OCI-LY7 (cell line): ENCODE data around the gene CYTIP. TPM values are rescaled to one million over a fixed set of nuclear protein-coding genes. Genes with fewer than 3 reads are reported as not detected.

Experiments
- BruUV-seq: library from RNA; stranded (reverse); fragments of 400-500 nt; replicated peaks from 2 replicates; lab custom pipeline; 2021; lab: Mats Ljungman, UMichigan
- CTCF ChIA-PET: fragments of 300-600 bp; sonication (Branson Sonifier 250); formaldehyde crosslinking; loops from one replicate; lab custom pipeline; 2022; ENCODE audit warnings: antibody characterized with exemption; ENCODE audit not compliant: unreplicated experiment; lab: Charles Lee
- POLR2A ChIA-PET: fragments of 300-600 bp; sonication (Branson Sonifier 250); formaldehyde crosslinking; loops from one replicate; lab custom pipeline; 2022; ENCODE audit warnings: antibody characterized with exemption; lab: Charles Lee
- DNase-seq: peaks from one replicate; pipeline ENCODE4 v3.0.0-alpha.2; 2015; ENCODE audit warnings: low spot score
- H2AFZ ChIP-seq: fragments of 200-600 bp; sonication (generic), shearing (Covaris generic); 2 replicates; pipeline ENCODE4 v1.6.1; 2014; ENCODE audit warnings: mild to moderate bottlenecking, antibody characterized with exemption, low read length, moderate library complexity
- H3K27ac ChIP-seq: fragments of 200-600 bp; sonication (generic); 2 replicates; pipeline ENCODE4 v1.5.1; 2014; ENCODE audit warnings: mixed run types, low read depth, mild to moderate bottlenecking, moderate library complexity, low read length, inconsistent platforms; ENCODE audit not compliant: poor library complexity, severe bottlenecking
- H3K36me3 ChIP-seq: fragments of 200-600 bp; sonication (generic); 2 replicates; pipeline ENCODE4 v1.6.1; 2014; ENCODE audit warnings: mild to moderate bottlenecking, antibody characterized with exemption, low read length, moderate library complexity, mixed read lengths; ENCODE audit not compliant: insufficient read depth
- H3K4me1 ChIP-seq: fragments of 200-600 bp; sonication (generic); 2 replicates; pipeline ENCODE4 v1.5.1; 2014; ENCODE audit warnings: mild to moderate bottlenecking, low read length; ENCODE audit not compliant: insufficient read depth, poor library complexity, severe bottlenecking
- H3K4me2 ChIP-seq: fragments of 200-600 bp; sonication (generic); 2 replicates; pipeline ENCODE4 v1.6.1; 2014; ENCODE audit warnings: mild to moderate bottlenecking, low read length
- H3K4me3 ChIP-seq: fragments of 200-600 bp; sonication (generic); 2 replicates; pipeline ENCODE4 v1.5.1; 2014; ENCODE audit warnings: mild to moderate bottlenecking, low read depth, low read length; ENCODE audit not compliant: poor library complexity, severe bottlenecking
- H3K79me2 ChIP-seq: fragments of 200-600 bp; sonication (generic); 2 replicates; pipeline ENCODE4 v1.6.1; 2016; ENCODE audit warnings: low read depth, mild to moderate bottlenecking, low read length, moderate library complexity, mixed read lengths; ENCODE audit not compliant: insufficient read depth
- H3K9me2 ChIP-seq: fragments of 200-600 bp; sonication (generic); 2 replicates; pipeline ENCODE4 v1.6.1; 2016; ENCODE audit warnings: mild to moderate bottlenecking, low read length, mixed read lengths; ENCODE audit not compliant: insufficient read depth
- H3K9me3 ChIP-seq: fragments of 200-600 bp; sonication (generic); 2 replicates; pipeline ENCODE4 v1.6.1; 2014; ENCODE audit warnings: mild to moderate bottlenecking, mixed run types, low read length, mixed read lengths
- H4K20me1 ChIP-seq: fragments of 200-600 bp; sonication (generic); 2 replicates; pipeline ENCODE4 v1.6.1; 2014; ENCODE audit warnings: mild to moderate bottlenecking, antibody characterized with exemption, low read length, moderate library complexity, mixed read lengths; ENCODE audit not compliant: insufficient read depth
- EZH2phosphoT487 ChIP-seq: fragments of 200-600 bp; sonication (generic); IDR thresholded peaks from 2 replicates; pipeline ENCODE4 v1.6.1; 2018; ENCODE audit warnings: low read depth, borderline replicate concordance, mild to moderate bottlenecking, mixed run types, antibody characterized with exemption, low read length, moderate library complexity, mixed read lengths
- intact Hi-C: fragments of 100-400 bp; cut with micrococcal nuclease; formaldehyde crosslinking; loops from one replicate; pipeline ENCODE4 v1.10.0; 2022; ENCODE audit not compliant: unreplicated experiment
- total RNA-seq, 2 experiments: library from RNA; depleted of rRNA in 1 of 2; stranded (reverse); fragments of >200 nt in 1 of 2; shearing (Covaris generic) in 1 of 2; gene quantifications; 2 replicates each; pipeline ENCODE4 v1.2.3, GENCODE V29; 2014 to 2022
- TF ChIP-seq, protein P1 (sequence below): fragments of 200-600 bp; sonication (generic); conservative IDR thresholded peaks from 2 replicates; pipeline ENCODE4 v1.5.1; 2014; ENCODE audit warnings: mild to moderate bottlenecking, antibody characterized with exemption, low read length, moderate library complexity, mixed read lengths

The CYTIP gene
- total RNA-seq, 2 experiments from 2014 or later: 49.2 to 64.0 TPM

DNA sequence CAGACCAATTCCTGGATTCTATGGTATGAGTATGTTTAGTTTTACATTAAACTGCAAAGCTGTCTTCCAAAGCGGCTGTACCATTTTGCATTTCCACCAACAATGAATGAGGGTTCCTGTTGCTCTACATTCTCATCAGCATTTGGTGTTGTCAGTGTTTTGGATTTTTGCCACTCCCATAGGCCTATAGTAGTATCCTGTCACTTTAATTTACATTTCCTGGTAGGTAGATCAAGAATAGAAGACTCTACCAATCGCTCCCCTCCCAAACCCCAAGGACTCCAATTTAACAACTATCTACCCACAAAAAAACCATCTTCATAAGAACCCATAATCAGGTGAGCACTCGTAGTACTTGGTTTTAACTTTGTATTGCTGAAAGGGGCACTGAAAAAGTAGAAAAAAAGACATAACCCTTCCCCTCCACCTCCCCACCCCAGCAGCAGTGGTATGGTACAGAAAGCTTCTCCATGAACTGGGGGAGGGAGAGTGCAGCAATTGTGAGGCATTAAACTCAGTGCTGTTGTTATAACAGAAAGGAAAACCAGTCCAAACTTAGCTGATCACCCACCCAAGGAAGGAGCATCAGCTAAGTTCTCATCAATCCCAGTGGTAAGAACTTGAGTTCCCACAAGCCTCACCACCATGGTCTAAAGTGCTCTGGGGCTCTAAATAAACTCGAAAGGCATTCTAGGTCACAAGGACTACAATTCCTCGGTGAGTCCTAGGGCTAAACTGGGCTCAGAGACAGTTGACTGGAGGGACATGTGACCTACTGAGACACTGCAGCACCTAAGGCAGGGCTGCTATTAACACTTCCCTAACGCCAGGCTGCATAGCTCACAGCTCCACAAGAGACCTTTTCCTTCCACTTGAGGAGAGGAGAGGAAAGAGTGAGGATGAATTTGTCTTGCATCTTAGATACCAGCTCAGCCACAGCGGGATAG, 35.5 kb upstream of the CYTIP start:
- POLR2A ChIA-PET: interaction anchor here (0.5 to 1.0 kb wide), 6 partner anchors 8 to 156 kb away, joined by 3 to 4 read pairs (median 3); no protein-coding TSS in a partner anchor
- no peaks in the 10 kb centered on the region for H3K36me3 ChIP-seq
- no peaks in the 10 kb centered on the region for H3K9me2 ChIP-seq

DNA sequence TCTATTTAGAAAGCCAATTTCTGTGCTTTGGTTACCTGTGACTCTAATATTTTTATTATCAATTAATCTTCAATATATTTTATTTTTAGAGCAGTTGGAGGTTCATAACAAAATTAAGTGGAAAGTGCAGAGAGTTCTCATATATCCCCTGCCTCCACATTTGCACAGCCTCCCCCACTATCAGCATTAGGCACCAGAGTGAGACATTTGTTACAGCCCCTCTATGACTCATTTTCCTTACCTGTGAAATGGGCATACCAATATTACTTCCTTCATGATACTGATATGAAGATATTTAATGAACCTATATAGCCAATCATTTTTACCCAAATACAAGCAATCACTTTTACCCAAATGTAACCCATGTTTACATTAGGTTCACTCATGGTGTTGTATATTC, 34.0 kb upstream of the CYTIP start:
- H3K4me2 ChIP-seq: no peak overlapping the region
- no peak overlapping the region for H3K4me3 ChIP-seq
- BruUV-seq: no TSS peak
- no peak overlapping the region for H3K27ac ChIP-seq
- no peaks in the 10 kb centered on the region for H3K9me3 ChIP-seq
- no peaks in the 10 kb centered on the region for H4K20me1 ChIP-seq
- peaks cover 50% of the 10 kb centered on the region for H3K4me1 ChIP-seq
- no peaks in the 10 kb centered on the region for H3K9me2 ChIP-seq
- no peak for TF ChIP-seq EZH2phosphoT487
- TF ChIP-seq, protein P1, sequence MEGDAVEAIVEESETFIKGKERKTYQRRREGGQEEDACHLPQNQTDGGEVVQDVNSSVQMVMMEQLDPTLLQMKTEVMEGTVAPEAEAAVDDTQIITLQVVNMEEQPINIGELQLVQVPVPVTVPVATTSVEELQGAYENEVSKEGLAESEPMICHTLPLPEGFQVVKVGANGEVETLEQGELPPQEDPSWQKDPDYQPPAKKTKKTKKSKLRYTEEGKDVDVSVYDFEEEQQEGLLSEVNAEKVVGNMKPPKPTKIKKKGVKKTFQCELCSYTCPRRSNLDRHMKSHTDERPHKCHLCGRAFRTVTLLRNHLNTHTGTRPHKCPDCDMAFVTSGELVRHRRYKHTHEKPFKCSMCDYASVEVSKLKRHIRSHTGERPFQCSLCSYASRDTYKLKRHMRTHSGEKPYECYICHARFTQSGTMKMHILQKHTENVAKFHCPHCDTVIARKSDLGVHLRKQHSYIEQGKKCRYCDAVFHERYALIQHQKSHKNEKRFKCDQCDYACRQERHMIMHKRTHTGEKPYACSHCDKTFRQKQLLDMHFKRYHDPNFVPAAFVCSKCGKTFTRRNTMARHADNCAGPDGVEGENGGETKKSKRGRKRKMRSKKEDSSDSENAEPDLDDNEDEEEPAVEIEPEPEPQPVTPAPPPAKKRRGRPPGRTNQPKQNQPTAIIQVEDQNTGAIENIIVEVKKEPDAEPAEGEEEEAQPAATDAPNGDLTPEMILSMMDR: no peak
- no peak overlapping the region for H2AFZ ChIP-seq
- DNase-seq: no peak
- CTCF ChIA-PET: interaction anchor here (1.5 kb wide), 1 partner anchor 11 kb away, joined by 3 read pairs; no protein-coding TSS in a partner anchor
- no peaks in the 10 kb centered on the region for H3K79me2 ChIP-seq
- no peaks in the 10 kb centered on the region for H3K36me3 ChIP-seq
- intact Hi-C loops: no loop called here
- POLR2A ChIA-PET: interaction anchor here (1.0 kb wide), 1 partner anchor 35 kb away, joined by 3 read pairs; no protein-coding TSS in a partner anchor

More for the DNA sequence above, 35.5 kb upstream of the CYTIP start:
- CTCF ChIA-PET: interaction anchor here (1.1 kb wide), 1 partner anchor 153 kb away, joined by 3 read pairs; no protein-coding TSS in a partner anchor
- Histone ChIP-seq H3K4me1 (peaks cover 42% of the 10 kb centered on the region), H2AFZ (peak overlapping the region; percentile 67), H3K4me2 (no peak overlapping the region), H3K9me3 (no peaks in the 10 kb centered on the region), H3K27ac (no peak overlapping the region), H4K20me1 (no peaks in the 10 kb centered on the region), H3K79me2 (no peaks in the 10 kb centered on the region), H3K4me3 (no peak overlapping the region)
- intact Hi-C loops: no loop called here
- TF ChIP-seq, protein P1: no peak
- no peak for TF ChIP-seq EZH2phosphoT487
- no TSS peak for BruUV-seq
- no peak for DNase-seq
